ENCODE measurements around the gene LARP4B. TPM values are rescaled to one million over a fixed set of nuclear protein-coding genes. Genes with fewer than 3 reads are reported as not detected.

The LARP4B gene
- total RNA-seq, 1 donor from 2014 or later: 31.1 TPM

DNA sequence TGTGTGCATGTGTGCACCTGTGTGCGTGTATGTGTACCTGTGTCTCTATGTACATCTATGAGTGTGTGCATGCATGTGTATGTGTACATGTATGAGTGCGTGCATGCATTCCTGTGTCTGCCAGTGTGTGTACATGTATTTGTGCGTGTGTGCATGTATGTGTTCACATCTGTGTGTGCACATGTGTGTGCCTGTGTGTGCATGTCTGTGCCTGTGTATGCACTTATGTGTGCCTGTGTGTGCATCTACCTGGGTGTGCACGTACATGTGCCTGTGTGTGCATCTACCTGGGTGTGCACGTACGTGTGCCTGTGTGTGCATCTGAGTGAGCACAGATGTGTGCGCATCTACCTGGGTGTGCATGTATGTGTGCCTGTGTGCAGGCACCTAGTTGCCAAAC lies 139.9 kb downstream of the LARP4B start:
- FAIRE-seq: peak; percentile 94
- Histone ChIP-seq H3K27me3 (ENCODE audit: control insufficient read depth, insufficient read depth, low read length) (no peaks in the 10 kb centered on the region), H3K4me3 (ENCODE audit: low read depth, low read length) (no peak overlapping the region), H3K36me3 (ENCODE audit: control insufficient read depth, insufficient read depth, low read length) (no peaks in the 10 kb centered on the region)
- no peak for DNase-seq (ENCODE audit: low read depth)
- TF ChIP-seq CTCF (IDR thresholded peaks at IDR 0.05; ENCODE audit: insufficient read depth, low read length, severe bottlenecking): no peak

GRCh38 chr10:790821-791551 lies 140.5 kb downstream of the LARP4B start:
- FAIRE-seq: no peak
- Histone ChIP-seq H3K27me3 (ENCODE audit: control insufficient read depth, insufficient read depth, low read length) (no peaks in the 10 kb centered on the region), H3K36me3 (ENCODE audit: control insufficient read depth, insufficient read depth, low read length) (no peaks in the 10 kb centered on the region), H3K4me3 (ENCODE audit: low read depth, low read length) (no peak overlapping the region)
- DNase-seq (ENCODE audit: low read depth): no peak
- no peak for TF ChIP-seq CTCF (IDR thresholded peaks at IDR 0.05; ENCODE audit: insufficient read depth, low read length, severe bottlenecking)

DNA sequence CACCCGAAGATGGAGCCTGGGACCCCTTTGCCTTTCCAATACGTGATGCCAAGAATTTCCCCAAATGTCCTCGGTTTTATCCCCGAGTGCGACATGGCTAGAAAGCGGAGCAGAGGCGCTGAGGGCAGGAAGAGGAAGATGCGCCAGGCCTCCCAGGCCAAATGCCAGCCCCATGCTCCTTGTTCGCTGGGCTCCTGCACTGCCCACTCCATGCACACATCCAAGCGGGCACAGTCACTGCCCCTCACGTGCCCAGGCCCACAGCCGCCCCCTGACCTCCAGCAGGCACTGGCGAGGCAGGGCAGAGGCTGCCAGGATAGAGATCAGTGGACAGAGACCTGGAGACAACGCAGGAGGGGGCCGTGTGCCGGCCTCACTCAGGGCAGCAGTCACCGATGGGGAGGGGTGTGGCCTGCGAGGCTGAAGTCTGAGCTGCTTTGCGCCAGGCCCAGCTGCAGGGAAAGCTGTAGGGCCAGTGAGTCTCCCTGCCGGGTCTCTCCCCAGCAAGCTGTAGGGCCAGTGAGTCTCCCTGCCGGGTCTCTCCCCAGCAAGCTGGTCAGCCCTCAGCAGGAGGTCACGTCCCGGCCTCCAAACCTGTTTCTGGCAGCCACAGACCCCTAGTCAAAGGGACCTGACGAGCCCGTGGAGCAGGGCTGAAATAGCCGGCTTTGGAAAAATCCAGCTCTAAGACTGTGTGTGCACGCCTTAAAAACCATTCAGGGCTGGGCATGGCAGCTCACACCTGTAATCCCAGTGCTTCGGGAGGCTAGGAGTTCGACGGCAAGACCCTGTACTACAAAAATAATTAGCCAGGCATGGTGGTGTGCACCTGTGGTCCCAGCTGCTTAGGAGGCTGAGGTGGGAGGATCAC lies 141.4 kb downstream of the LARP4B start:
- FAIRE-seq (no peak), DNase-seq (ENCODE audit: low read depth) (no peak)
- no peak for TF ChIP-seq CTCF (IDR thresholded peaks at IDR 0.05; ENCODE audit: insufficient read depth, low read length, severe bottlenecking)
- H3K27me3 ChIP-seq (ENCODE audit: control insufficient read depth, insufficient read depth, low read length): no peaks in the 10 kb centered on the region
- H3K4me3 ChIP-seq (ENCODE audit: low read depth, low read length): no peak overlapping the region
- H3K36me3 ChIP-seq (ENCODE audit: control insufficient read depth, insufficient read depth, low read length): no peaks in the 10 kb centered on the region

DNA sequence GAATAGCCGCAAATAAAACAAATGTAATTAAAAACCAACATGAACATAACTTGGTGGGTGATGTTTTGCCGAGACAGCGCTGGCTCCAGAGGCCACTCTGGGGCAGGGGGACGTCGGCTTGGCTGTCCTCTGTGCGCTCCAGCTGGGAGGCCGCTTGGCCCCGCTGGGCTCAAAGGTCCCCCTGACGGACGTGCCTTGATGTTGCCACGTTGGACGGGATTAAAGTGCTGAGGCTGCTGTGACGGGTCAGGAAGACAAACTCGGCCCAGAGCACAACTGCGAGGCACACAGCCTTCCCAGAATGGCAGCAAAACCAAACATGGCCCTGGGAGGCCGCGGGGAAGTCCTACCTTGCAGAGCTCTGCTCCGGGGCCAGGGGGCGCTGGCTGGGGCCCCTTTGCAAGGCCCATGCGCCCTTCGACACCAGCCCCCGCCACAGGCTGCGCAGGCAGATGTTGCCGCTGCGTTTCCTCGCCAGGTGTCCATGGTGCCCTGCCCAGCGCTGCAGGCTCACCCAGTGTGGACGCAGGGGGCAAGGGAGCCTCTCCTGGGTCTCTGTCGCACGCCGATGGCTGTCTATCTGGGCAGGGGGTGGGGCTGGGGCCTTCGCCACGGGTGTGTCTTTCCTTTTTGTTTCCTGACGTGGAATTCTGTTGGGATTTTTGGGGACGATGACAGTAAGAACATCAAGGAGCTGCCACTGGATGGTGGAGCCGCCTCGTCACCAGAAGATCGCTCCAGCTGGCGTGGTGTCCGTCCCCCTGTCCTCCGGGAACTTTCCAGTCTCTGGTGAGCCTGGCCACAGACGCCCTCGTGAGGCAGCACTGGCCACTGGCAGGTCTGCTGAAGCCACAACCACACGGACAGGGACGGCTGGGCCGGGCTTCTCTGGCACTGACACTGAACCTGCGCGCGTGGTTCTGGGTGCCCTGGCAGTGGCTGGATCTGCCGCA lies 142.4 kb downstream of the LARP4B start:
- Histone ChIP-seq H3K4me3 (ENCODE audit: low read depth, low read length) (peak overlapping the region; percentile 34), H3K27me3 (ENCODE audit: control insufficient read depth, insufficient read depth, low read length) (no peaks in the 10 kb centered on the region), H3K36me3 (ENCODE audit: control insufficient read depth, insufficient read depth, low read length) (no peaks in the 10 kb centered on the region)
- peak; percentile 63 for TF ChIP-seq CTCF (IDR thresholded peaks at IDR 0.05; ENCODE audit: insufficient read depth, low read length, severe bottlenecking)
- FAIRE-seq: no peak
- DNase-seq (ENCODE audit: low read depth): peak; percentile 36

DNA sequence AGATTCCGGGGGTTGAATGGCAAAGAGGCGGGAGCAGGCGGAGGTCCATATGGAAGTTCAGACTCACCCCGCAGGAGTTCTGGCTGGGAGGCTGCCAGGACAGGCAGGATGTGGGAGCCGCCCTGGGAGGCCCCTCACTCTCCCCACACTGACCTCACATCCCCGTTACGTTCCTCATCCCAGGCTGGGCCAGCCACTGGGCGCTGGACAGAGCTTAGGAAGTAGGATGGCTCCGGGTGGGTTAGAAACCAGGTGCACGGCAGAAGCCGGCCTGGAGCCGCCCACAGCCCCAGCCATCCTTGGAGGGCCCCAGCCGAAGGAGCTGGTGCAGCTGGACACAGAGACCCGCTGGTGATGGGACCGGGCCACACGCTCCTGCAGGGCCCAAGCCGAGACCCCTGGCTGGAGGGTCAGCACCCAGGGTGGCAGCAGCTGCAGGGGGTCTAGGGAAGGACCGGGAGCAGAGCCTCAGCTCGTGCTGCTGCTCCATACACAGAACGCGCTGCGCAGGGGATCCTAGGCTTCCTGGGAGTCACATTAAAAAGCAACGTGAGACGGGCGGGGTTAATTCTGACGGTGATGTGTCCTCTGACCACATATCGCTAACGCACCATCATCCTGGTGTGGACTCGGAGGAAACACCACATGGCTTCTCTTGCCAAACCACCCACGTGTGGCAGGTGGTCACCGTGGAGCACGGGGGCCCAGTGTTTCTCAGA lies 143.4 kb downstream of the LARP4B start:
- FAIRE-seq (no peak), DNase-seq (ENCODE audit: low read depth) (no peak)
- no peaks in the 10 kb centered on the region for H3K36me3 ChIP-seq (ENCODE audit: control insufficient read depth, insufficient read depth, low read length)
- no peak overlapping the region for H3K4me3 ChIP-seq (ENCODE audit: low read depth, low read length)
- H3K27me3 ChIP-seq (ENCODE audit: control insufficient read depth, insufficient read depth, low read length): peaks cover 1% of the 10 kb centered on the region
- no peak for TF ChIP-seq CTCF (IDR thresholded peaks at IDR 0.05; ENCODE audit: insufficient read depth, low read length, severe bottlenecking)
